Right atrium auricular region (tissue), 2 donors: ENCODE measurements around the gene HOXA7. TPM values are rescaled to one million over a fixed set of nuclear protein-coding genes. Genes with fewer than 3 reads are reported as not detected.
A peak's percentile ranks its signal among the peaks of the same experiment; 100 is the strongest.

Experiments used
- DNase-seq: peaks from one replicate; pipeline ENCODE4 v3.0.0-alpha.2; 2019; ENCODE audit warnings: low spot score
- H3K27ac ChIP-seq, 2 donors: fragments of 200-600 bp; sonication (generic); 1 replicate in 1 of 2; 2 replicates in 1 of 2; pipeline ENCODE4 v1.5.1; 2016 to 2019
- H3K27me3 ChIP-seq, 2 donors: fragments of 200-600 bp; sonication (generic); one replicate each; pipeline versions ENCODE4 v1.5.1 to v1.6.0; 2017 to 2019
- H3K36me3 ChIP-seq: fragments of 200-600 bp; sonication (generic); one replicate; pipeline ENCODE4 v1.5.1; 2016
- H3K4me1 ChIP-seq, 2 donors: fragments of 200-600 bp; sonication (generic); one replicate each; pipeline versions ENCODE4 v1.5.1 to v1.6.0; 2017 to 2019
- H3K4me3 ChIP-seq, 2 donors: fragments of 200-600 bp; sonication (generic); 1 replicate in 1 of 2; 2 replicates in 1 of 2; pipeline ENCODE4 v1.5.1; 2017 to 2019; ENCODE audit warnings: mild to moderate bottlenecking in 1 of 2, moderate library complexity in 1 of 2
- H3K9me3 ChIP-seq, 2 donors: fragments of 200-600 bp; sonication (generic); one replicate each; pipeline ENCODE4 v1.5.1; 2019
- CTCF ChIP-seq, 2 donors: fragments of 200-600 bp; sonication (generic); IDR thresholded peaks; one replicate each; pipeline ENCODE4 v1.5.1; 2019; ENCODE audit warnings: antibody characterized with exemption in 2 of 2
- total RNA-seq, 2 donors: library from RNA; depleted of rRNA; stranded (reverse); fragments of >200 nt; gene quantifications; one replicate each; pipeline ENCODE4 v1.1.0, GENCODE V29; 2016

Gene HOXA7
- total RNA-seq, 2 donors from 2014 or later: not detected

GRCh38 chr7:27141923-27142579 lies 14.4 kb downstream of the HOXA7 start:
- H3K9me3 ChIP-seq: no peaks in the 10 kb centered on the region
- H3K4me3 ChIP-seq: peak overlapping the region; percentile 25 to 55
- H3K27ac ChIP-seq: no peak overlapping the region
- H3K36me3 ChIP-seq: no peaks in the 10 kb centered on the region
- no peak for DNase-seq
- TF ChIP-seq CTCF (IDR thresholded peaks at IDR 0.05): no peak
- H3K27me3 ChIP-seq: peaks cover 46 to 77% of the 10 kb centered on the region in 2 donors
- H3K4me1 ChIP-seq: peaks cover 0 to 43% of the 10 kb centered on the region in 2 donors

GRCh38 chr7:27141137-27141922 lies 15.1 kb downstream of the HOXA7 start:
- H3K4me1 ChIP-seq: peaks cover 0 to 43% of the 10 kb centered on the region in 2 donors
- no peaks in the 10 kb centered on the region for H3K9me3 ChIP-seq
- H3K27ac ChIP-seq: no peak overlapping the region
- no peak for TF ChIP-seq CTCF (IDR thresholded peaks at IDR 0.05)
- no peak for DNase-seq
- H3K4me3 ChIP-seq: no peak overlapping the region
- H3K27me3 ChIP-seq: peaks cover 49 to 71% of the 10 kb centered on the region in 2 donors
- H3K36me3 ChIP-seq: no peaks in the 10 kb centered on the region

- Histone ChIP-seq H3K9me3 (no peaks in the 10 kb centered on the region), H3K27me3 (peaks cover 49 to 71% of the 10 kb centered on the region in 2 donors), H3K27ac (no peak overlapping the region), H3K4me1 (peaks cover 0 to 39% of the 10 kb centered on the region in 2 donors), H3K4me3 (no peak overlapping the region), H3K36me3 (no peaks in the 10 kb centered on the region)
- no peak for DNase-seq
- no peak for TF ChIP-seq CTCF (IDR thresholded peaks at IDR 0.05)
Observed at GRCh38 chr7:27140126-27140857, 16.2 kb downstream of the HOXA7 start.

- Histone ChIP-seq H3K36me3 (no peaks in the 10 kb centered on the region), H3K27me3 (peaks cover 42 to 65% of the 10 kb centered on the region in 2 donors), H3K27ac (no peak overlapping the region), H3K4me3 (no peak overlapping the region), H3K4me1 (peaks cover 0 to 31% of the 10 kb centered on the region in 2 donors), H3K9me3 (no peaks in the 10 kb centered on the region)
- no peak for DNase-seq
- no peak for TF ChIP-seq CTCF (IDR thresholded peaks at IDR 0.05)
Observed at GRCh38 chr7:27139334-27140125, 16.9 kb downstream of the HOXA7 start.

- Histone ChIP-seq H3K27ac (no peak overlapping the region), H3K4me1 (peaks cover 0 to 26% of the 10 kb centered on the region in 2 donors)
Observed at GRCh38 chr7:27138985-27139333, 17.5 kb downstream of the HOXA7 start.

More at GRCh38 chr7:27138985-27139333, 17.5 kb downstream of the HOXA7 start:
- no peak for TF ChIP-seq CTCF (IDR thresholded peaks at IDR 0.05)
- DNase-seq: no peak
- Histone ChIP-seq H3K27me3 (peaks cover 41 to 59% of the 10 kb centered on the region in 2 donors), H3K4me3 (no peak overlapping the region), H3K36me3 (no peaks in the 10 kb centered on the region), H3K9me3 (no peaks in the 10 kb centered on the region)
